Measurements from ENCODE around the gene KCNC3. TPM values are rescaled to one million over a fixed set of nuclear protein-coding genes. Genes with fewer than 3 reads are reported as not detected.

The KCNC3 gene
- total RNA-seq, 6 donors from 2014 or later = 3.8 to 15.7 (median 12.2) TPM

DNA sequence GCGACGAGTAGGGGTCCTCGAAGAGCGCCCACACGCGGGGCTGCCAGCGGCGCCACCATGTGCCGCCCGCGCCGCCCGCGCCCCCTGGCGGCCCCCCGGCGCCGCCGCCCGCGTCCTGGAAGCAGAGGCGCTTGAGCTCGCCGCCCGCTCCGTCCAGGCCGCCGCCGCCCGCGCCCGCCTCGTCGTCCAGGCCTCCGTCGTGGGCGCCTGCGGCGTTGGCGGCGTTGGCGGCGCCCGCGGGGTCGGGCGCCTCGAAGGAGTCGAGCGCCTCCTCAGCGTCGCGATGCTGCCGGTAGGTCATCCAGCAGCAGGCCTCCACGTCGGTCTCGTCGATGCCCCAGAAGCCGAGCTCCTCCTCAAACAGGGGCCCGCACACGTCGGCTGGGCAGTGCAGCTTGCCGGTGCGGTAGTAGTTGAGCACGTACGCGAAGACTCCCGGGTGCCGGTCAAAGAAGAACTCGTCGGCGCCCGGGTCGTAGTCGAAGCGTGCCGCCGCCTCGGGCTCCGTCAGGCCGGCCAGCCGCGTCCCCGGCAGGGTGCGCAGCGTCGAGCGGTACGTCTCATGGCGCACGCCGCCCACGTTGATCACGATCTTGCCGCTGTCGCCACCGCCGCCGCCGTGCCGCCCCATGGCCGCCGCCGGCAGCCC, 829 bp downstream of the KCNC3 start:
- Histone ChIP-seq H3K4me3 (peak overlapping the region; percentile 22 to 51 (median 45)), H3K9me3 (peaks cover 0 to 3% (median 0%) of the 10 kb centered on the region in 4 donors), H3K27ac (peak overlapping the region in 1 of 4 donors; percentile 44), H3K27me3 (peaks cover 0 to 32% (median 3%) of the 10 kb centered on the region in 4 donors), H3K36me3 (peaks cover 0 to 2% (median 0%) of the 10 kb centered on the region in 4 donors), H3K4me1 (peaks cover 48 to 70% (median 57%) of the 10 kb centered on the region in 4 donors)
- ATAC-seq (ENCODE audit: low FRiP score in 2 of 2) = no peak
- DNase-seq = peak in 1 of 2 donors; percentile 90
- WGBS, 2 donors = 0 to 7% methylated on average over 3 to 55 of the region's 104 CpGs
- TF ChIP-seq POLR2A (IDR thresholded peaks at IDR 0.05) = no peak
- TF ChIP-seq, protein P1, sequence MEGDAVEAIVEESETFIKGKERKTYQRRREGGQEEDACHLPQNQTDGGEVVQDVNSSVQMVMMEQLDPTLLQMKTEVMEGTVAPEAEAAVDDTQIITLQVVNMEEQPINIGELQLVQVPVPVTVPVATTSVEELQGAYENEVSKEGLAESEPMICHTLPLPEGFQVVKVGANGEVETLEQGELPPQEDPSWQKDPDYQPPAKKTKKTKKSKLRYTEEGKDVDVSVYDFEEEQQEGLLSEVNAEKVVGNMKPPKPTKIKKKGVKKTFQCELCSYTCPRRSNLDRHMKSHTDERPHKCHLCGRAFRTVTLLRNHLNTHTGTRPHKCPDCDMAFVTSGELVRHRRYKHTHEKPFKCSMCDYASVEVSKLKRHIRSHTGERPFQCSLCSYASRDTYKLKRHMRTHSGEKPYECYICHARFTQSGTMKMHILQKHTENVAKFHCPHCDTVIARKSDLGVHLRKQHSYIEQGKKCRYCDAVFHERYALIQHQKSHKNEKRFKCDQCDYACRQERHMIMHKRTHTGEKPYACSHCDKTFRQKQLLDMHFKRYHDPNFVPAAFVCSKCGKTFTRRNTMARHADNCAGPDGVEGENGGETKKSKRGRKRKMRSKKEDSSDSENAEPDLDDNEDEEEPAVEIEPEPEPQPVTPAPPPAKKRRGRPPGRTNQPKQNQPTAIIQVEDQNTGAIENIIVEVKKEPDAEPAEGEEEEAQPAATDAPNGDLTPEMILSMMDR (IDR thresholded peaks at IDR 0.05) = peak; percentile 10 to 50 (median 36)
- TF ChIP-seq POLR2AphosphoS5 (IDR thresholded peaks at IDR 0.05) = no peak

- no peak for DNase-seq
- WGBS, 2 donors = 24 to 29% methylated on average over 15 to 18 of the region's 20 CpGs
Observed at GRCh38 chr19:50327461-50328223, 1.5 kb downstream of the KCNC3 start.

GRCh38 chr19:50327013-50327412, 2.2 kb downstream of the KCNC3 start:
- H3K27ac ChIP-seq = no peak overlapping the region
- no peak overlapping the region for H3K4me3 ChIP-seq
- peaks cover 0 to 4% (median 0%) of the 10 kb centered on the region in 4 donors for H3K36me3 ChIP-seq
- ATAC-seq (ENCODE audit: low FRiP score in 2 of 2) (no peak), DNase-seq (no peak)
- H3K27me3 ChIP-seq = peaks cover 0 to 32% (median 1%) of the 10 kb centered on the region in 4 donors
- peaks cover 0 to 3% (median 0%) of the 10 kb centered on the region in 4 donors for H3K9me3 ChIP-seq
- WGBS, 2 donors = 40 to 47% methylated on average over 3 to 4 of the region's 4 CpGs
- peaks cover 36 to 57% (median 45%) of the 10 kb centered on the region in 4 donors for H3K4me1 ChIP-seq
- TF ChIP-seq POLR2A (IDR thresholded peaks at IDR 0.05) (no peak), POLR2AphosphoS5 (IDR thresholded peaks at IDR 0.05) (no peak), EP300 (IDR thresholded peaks at IDR 0.05) (no peak)
- TF ChIP-seq, protein P1 (IDR thresholded peaks at IDR 0.05) = no peak

More at GRCh38 chr19:50327461-50328223, 1.5 kb downstream of the KCNC3 start:
- Histone ChIP-seq H3K9me3 (peaks cover 0 to 3% (median 0%) of the 10 kb centered on the region in 4 donors), H3K27me3 (peaks cover 0 to 32% (median 1%) of the 10 kb centered on the region in 4 donors), H3K4me3 (peak overlapping the region in 3 of 4 donors; percentile 40 to 51 (median 50)), H3K36me3 (peaks cover 0 to 4% (median 0%) of the 10 kb centered on the region in 4 donors), H3K27ac (no peak overlapping the region), H3K4me1 (peaks cover 41 to 63% (median 51%) of the 10 kb centered on the region in 4 donors)
- ATAC-seq (ENCODE audit: low FRiP score in 2 of 2) = no peak
- no peak for TF ChIP-seq POLR2A (IDR thresholded peaks at IDR 0.05)
- no peak for TF ChIP-seq EP300 (IDR thresholded peaks at IDR 0.05)
- no peak for TF ChIP-seq POLR2AphosphoS5 (IDR thresholded peaks at IDR 0.05)
- TF ChIP-seq, protein P1 (IDR thresholded peaks at IDR 0.05) = no peak

GRCh38 chr19:50326101-50326664, 3.0 kb downstream of the KCNC3 start:
- Histone ChIP-seq H3K4me3 (peak overlapping the region in 2 of 4 donors; percentile 1 to 28), H3K36me3 (peaks cover 0 to 4% (median 0%) of the 10 kb centered on the region in 4 donors), H3K4me1 (peaks cover 29 to 49% (median 38%) of the 10 kb centered on the region in 4 donors), H3K27me3 (peaks cover 0 to 31% (median 1%) of the 10 kb centered on the region in 4 donors), H3K27ac (no peak overlapping the region), H3K9me3 (peaks cover 0 to 3% (median 0%) of the 10 kb centered on the region in 4 donors)
- ATAC-seq (ENCODE audit: low FRiP score in 2 of 2) (no peak), DNase-seq (peak in 1 of 2 donors; percentile 80)
- no peak for TF ChIP-seq EP300 (IDR thresholded peaks at IDR 0.05)
- TF ChIP-seq POLR2A (IDR thresholded peaks at IDR 0.05) = no peak
- TF ChIP-seq, protein P1 (IDR thresholded peaks at IDR 0.05) = no peak
- TF ChIP-seq POLR2AphosphoS5 (IDR thresholded peaks at IDR 0.05) = no peak
- WGBS, 2 donors = 1 to 11% methylated on average over 7 to 18 of the region's 26 CpGs
